HG02943 (cell line): ENCODE results near the gene COL9A2.

ENCODE experiments used
- ATAC-seq: cut with Tn5 transposase; IDR thresholded peaks from one replicate; pipeline ENCODE4 v1.9.1; 2021; ENCODE audit warnings: mild to moderate bottlenecking, low read depth, moderate library complexity; ENCODE audit not compliant: unreplicated experiment

Gene COL9A2

GRCh38 chr1:40318970-40319621 lies 2.0 kb upstream of the COL9A2 start:
- ATAC-seq = no peak

- no peak for ATAC-seq
These were observed 1.4 kb upstream of the COL9A2 start for GRCh38 chr1:40318476-40318875.

GRCh38 chr1:40317394-40318074 lies 448 bp upstream of the COL9A2 start:
- ATAC-seq = no peak

GRCh38 chr1:40315795-40316594 lies 1.1 kb downstream of the COL9A2 start:
- no peak for ATAC-seq

- no peak for ATAC-seq
These were observed 1.8 kb downstream of the COL9A2 start for GRCh38 chr1:40315239-40315794.

GRCh38 chr1:40314721-40315238 lies 2.3 kb downstream of the COL9A2 start:
- ATAC-seq = no peak

GRCh38 chr1:40313958-40314720 lies 2.9 kb downstream of the COL9A2 start:
- no peak for ATAC-seq

- ATAC-seq = no peak
These were observed 3.6 kb downstream of the COL9A2 start for GRCh38 chr1:40313329-40313957.

GRCh38 chr1:40312238-40313205 lies 4.6 kb downstream of the COL9A2 start:
- no peak for ATAC-seq

GRCh38 chr1:40311692-40312091 lies 5.4 kb downstream of the COL9A2 start:
- ATAC-seq = no peak

GRCh38 chr1:40310983-40311642 lies 6.0 kb downstream of the COL9A2 start:
- ATAC-seq = no peak

GRCh38 chr1:40310129-40310461 lies 7.0 kb downstream of the COL9A2 start:
- no peak for ATAC-seq

GRCh38 chr1:40309374-40310128 lies 7.5 kb downstream of the COL9A2 start:
- ATAC-seq = no peak

GRCh38 chr1:40308036-40308727 lies 8.9 kb downstream of the COL9A2 start:
- no peak for ATAC-seq

- ATAC-seq = no peak
These were observed 9.9 kb downstream of the COL9A2 start for GRCh38 chr1:40307186-40307585.

- ATAC-seq = no peak
These were observed 10.8 kb downstream of the COL9A2 start for GRCh38 chr1:40306296-40306695.

GRCh38 chr1:40305871-40306270 lies 11.2 kb downstream of the COL9A2 start:
- no peak for ATAC-seq
